ENCODE measurements around the gene GMCL2. TPM values are rescaled to one million over a fixed set of nuclear protein-coding genes. Genes with fewer than 3 reads are reported as not detected.

The GMCL2 gene
- total and polyA plus RNA-seq, 12 donors, result not detected

- Histone ChIP-seq H3K27ac (peak overlapping the region in 1 of 5 donors; percentile 25), H3K4me1 (replicated peaks in 1 of 2) (no peaks in the 10 kb centered on the region), H3K36me3 (replicated peaks in 1 of 2) (peaks cover 0 to 2% of the 10 kb centered on the region in 2 donors), H3K27me3 (no peaks in the 10 kb centered on the region), H3K9me3 (replicated peaks in 1 of 3) (no peaks in the 10 kb centered on the region), H3K4me3 (no peak overlapping the region)
- DNase-seq, result no peak
- TF ChIP-seq POLR2A (IDR thresholded peaks at IDR 0.05), result no peak
- no peak for TF ChIP-seq CTCF (IDR thresholded peaks at IDR 0.05)
- intact Hi-C loops (cut with DNase I), result no loop called here
- 79 to 100% (median 95%) methylated on average over 4 to 5 of the region's 5 CpGs for WGBS, 4 donors
Observed at GRCh38 chr5:178221853-178222252, 34.7 kb upstream of the GMCL2 start.

- Histone ChIP-seq H3K36me3 (replicated peaks in 1 of 2) (peaks cover 0 to 8% of the 10 kb centered on the region in 2 donors), H3K27me3 (no peaks in the 10 kb centered on the region), H3K27ac (peak overlapping the region in 1 of 5 donors; percentile 25), H3K4me3 (no peak overlapping the region), H3K9me3 (replicated peaks in 1 of 3) (no peaks in the 10 kb centered on the region), H3K4me1 (replicated peaks in 1 of 2) (no peaks in the 10 kb centered on the region)
- intact Hi-C loops (cut with DNase I), result no loop called here
- TF ChIP-seq POLR2A (IDR thresholded peaks at IDR 0.05) (no peak), CTCF (IDR thresholded peaks at IDR 0.05) (no peak)
- WGBS, 4 donors, result 35 to 65% (median 63%) methylated on average over 3 of the region's 3 CpGs
- DNase-seq, result no peak
Observed at GRCh38 chr5:178221282-178221681, 34.1 kb upstream of the GMCL2 start.

DNA sequence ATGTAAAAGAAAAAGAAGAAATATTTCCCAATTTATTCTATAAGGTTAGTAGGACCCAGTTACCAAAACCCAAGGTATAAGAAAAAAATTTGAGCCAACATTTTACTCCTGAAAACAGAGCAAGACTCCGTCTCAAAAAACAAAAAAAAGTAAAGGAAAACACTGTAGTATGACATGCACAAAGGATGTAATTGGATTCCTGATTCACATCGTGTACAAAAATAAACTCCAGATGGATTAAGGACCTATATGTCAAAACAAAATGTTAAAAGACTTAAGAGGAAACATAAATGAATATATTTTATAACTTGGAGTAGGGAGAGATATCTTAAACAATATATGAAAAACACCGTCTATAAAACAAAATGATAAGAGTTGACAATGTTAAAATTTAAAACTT lies 31.7 kb upstream of the GMCL2 start:
- 80 to 85% (median 83%) methylated on average over 3 of the region's 3 CpGs for WGBS, 4 donors
- no peaks in the 10 kb centered on the region for H3K9me3 ChIP-seq (replicated peaks in 1 of 3)
- DNase-seq, result no peak
- TF ChIP-seq CTCF (IDR thresholded peaks at IDR 0.05) (no peak), POLR2A (IDR thresholded peaks at IDR 0.05) (no peak)
- no peaks in the 10 kb centered on the region for H3K4me1 ChIP-seq (replicated peaks in 1 of 2)
- no peak overlapping the region for H3K4me3 ChIP-seq
- peaks cover 0 to 33% of the 10 kb centered on the region in 2 donors for H3K36me3 ChIP-seq (replicated peaks in 1 of 2)
- no peak overlapping the region for H3K27ac ChIP-seq
- H3K27me3 ChIP-seq, result no peaks in the 10 kb centered on the region
- intact Hi-C loops (cut with DNase I), result no loop called here

GRCh38 chr5:178218237-178218776 lies 31.1 kb upstream of the GMCL2 start:
- intact Hi-C loops (cut with DNase I), result no loop called here

More at GRCh38 chr5:178218237-178218776, 31.1 kb upstream of the GMCL2 start:
- DNase-seq, result no peak
- Histone ChIP-seq H3K27ac (peak overlapping the region in 1 of 5 donors; percentile 11), H3K4me1 (replicated peaks in 1 of 2) (peaks cover 2% of the 10 kb centered on the region in 2 donors), H3K27me3 (no peaks in the 10 kb centered on the region), H3K9me3 (replicated peaks in 1 of 3) (no peaks in the 10 kb centered on the region), H3K4me3 (no peak overlapping the region), H3K36me3 (replicated peaks in 1 of 2) (peaks cover 0 to 38% of the 10 kb centered on the region in 2 donors)
- no peak for TF ChIP-seq CTCF (IDR thresholded peaks at IDR 0.05)
- no peak for TF ChIP-seq POLR2A (IDR thresholded peaks at IDR 0.05)
- WGBS, 4 donors, result 70 to 85% (median 80%) methylated on average over 5 of the region's 5 CpGs
